Activated naive CD8-positive, alpha-beta T cell treated with anti-CD3 and anti-CD28 coated beads for 36 hours (primary cell): ENCODE measurements around the gene PHF12. TPM values are rescaled to one million over a fixed set of nuclear protein-coding genes. Genes with fewer than 3 reads are reported as not detected.
"Not testable (repeated sequence)": the region's sequence is repeated elsewhere in the genome, so short reads cannot be mapped to it uniquely, and the experiment has no call there.

Experiments
- DNase-seq: peaks from one replicate; pipeline ENCODE4 v3.0.0; 2021
- H3K27ac Mint-ChIP-seq: one replicate; pipeline ENCODE4 v1.8.0; 2022; ENCODE audit warnings: mild to moderate bottlenecking, moderate library complexity, mixed read lengths
- H3K27me3 Mint-ChIP-seq: one replicate; pipeline ENCODE4 v1.8.0; 2022; ENCODE audit warnings: mild to moderate bottlenecking, mixed read lengths
- H3K36me3 Mint-ChIP-seq: one replicate; pipeline ENCODE4 v1.8.0; 2021; ENCODE audit warnings: mild to moderate bottlenecking, mixed read lengths
- H3K4me1 Mint-ChIP-seq: one replicate; pipeline ENCODE4 v1.8.0; 2021; ENCODE audit warnings: mixed read lengths
- H3K4me3 Mint-ChIP-seq: one replicate; pipeline ENCODE4 v1.8.0; 2022; ENCODE audit warnings: mild to moderate bottlenecking, moderate library complexity, mixed read lengths
- H3K9me3 Mint-ChIP-seq: one replicate; pipeline ENCODE4 v1.8.0; 2022; ENCODE audit warnings: mixed read lengths
- total RNA-seq, 2 experiments: library from RNA; stranded (reverse); gene quantifications; one replicate each; pipeline ENCODE4 v1.2.3, GENCODE V29; 2021

PHF12 gene
- total RNA-seq, 2 experiments from 2014 or later = 41.4 to 45.7 TPM

DNA sequence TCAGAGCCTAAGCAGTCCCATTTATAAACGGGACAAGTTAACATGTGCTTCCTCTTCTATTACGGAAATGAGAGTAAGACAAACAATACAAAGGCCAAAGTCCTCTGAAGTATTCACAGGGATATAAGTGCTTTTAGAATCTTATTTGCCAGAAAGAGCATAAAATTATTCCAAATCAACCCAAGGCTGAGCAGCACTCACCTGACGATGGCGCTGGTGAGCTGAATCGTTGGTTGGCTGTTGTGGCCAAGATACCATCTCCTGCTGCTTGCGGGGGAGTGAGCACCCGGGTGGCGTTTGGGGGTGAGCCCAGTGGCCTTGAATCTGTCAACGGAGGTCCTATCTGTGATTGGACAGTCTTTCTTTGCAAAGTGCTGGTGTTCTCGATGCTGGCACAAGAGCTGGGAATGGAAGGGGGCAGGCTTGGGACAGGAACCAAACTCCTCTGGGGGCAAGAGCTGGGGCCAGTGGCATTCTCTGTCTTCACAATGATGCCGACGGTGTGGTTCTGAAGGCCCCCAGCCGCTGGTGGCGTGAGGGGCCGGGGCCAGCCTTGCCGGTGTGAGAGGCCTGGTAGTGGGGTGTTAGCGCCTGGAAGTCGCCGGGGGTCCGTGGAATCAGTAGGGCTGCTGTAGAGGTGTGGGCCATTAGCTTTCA is 38.9 kb downstream of the PHF12 start:
- Mint-ChIP-seq H3K27ac (no peak overlapping the region), H3K9me3 (no peaks in the 10 kb centered on the region), H3K36me3 (peaks cover 29% of the 10 kb centered on the region), H3K4me1 (peaks cover 3% of the 10 kb centered on the region), H3K4me3 (no peak overlapping the region), H3K27me3 (no peaks in the 10 kb centered on the region)
- DNase-seq = no peak

DNA sequence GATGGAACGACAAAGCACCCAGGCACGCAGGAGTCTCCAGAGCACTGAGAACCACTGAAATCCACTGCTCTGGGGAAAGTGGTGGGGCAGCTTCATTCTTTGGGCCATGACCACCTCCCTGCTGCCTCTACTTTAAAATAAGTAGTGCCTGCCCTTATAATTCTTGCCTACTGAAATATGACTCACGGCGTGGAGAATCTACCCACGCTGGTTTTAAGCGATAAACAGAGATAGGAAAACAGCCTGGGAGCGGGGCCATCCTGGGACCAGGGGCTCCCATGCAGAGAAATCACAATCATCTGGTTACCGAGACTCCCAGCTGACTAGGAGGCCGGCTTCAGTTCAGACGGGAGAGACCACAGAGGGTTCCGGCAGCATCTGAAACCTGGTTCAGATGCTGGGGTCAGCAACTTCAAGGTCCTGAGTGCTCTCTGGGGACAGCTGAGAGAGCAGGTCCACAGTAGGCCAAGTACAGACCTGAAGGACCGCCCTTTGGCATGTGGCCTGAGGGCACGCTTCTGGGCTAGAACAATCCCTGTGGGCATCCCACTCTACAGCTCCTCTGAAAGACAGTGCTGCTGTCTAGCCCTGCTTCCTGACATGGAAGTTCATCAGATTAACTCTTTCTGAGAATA is 39.8 kb downstream of the PHF12 start:
- H3K9me3 Mint-ChIP-seq = no peaks in the 10 kb centered on the region
- H3K36me3 Mint-ChIP-seq = peaks cover 27% of the 10 kb centered on the region
- H3K4me1 Mint-ChIP-seq = peaks cover 3% of the 10 kb centered on the region
- H3K4me3 Mint-ChIP-seq = no peak overlapping the region
- no peak for DNase-seq
- H3K27me3 Mint-ChIP-seq = no peaks in the 10 kb centered on the region
- H3K27ac Mint-ChIP-seq = no peak overlapping the region

DNA sequence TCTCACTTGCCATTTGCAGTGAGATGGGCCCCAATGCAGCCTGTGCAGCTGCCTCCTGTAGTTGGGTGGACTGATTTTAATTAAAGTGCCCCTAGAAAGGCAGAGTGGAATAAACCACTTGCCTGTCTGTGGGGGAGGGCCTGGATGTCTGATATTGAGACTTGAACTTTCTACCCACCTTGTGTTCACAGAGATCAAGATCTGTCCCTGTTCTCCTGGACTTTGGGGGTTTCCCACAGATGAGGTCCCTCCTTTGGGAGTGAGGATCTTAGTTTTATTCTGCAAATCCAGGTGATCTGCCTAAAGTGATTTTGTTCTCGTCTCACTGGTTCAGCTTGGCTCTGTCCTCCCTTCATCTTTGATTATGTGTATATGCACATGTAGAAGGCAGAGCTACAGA is 40.8 kb downstream of the PHF12 start:
- peaks cover 3% of the 10 kb centered on the region for H3K4me1 Mint-ChIP-seq
- no peak for DNase-seq
- no peak overlapping the region for H3K27ac Mint-ChIP-seq
- H3K36me3 Mint-ChIP-seq = peaks cover 23% of the 10 kb centered on the region
- H3K27me3 Mint-ChIP-seq = no peaks in the 10 kb centered on the region
- no peak overlapping the region for H3K4me3 Mint-ChIP-seq
- H3K9me3 Mint-ChIP-seq = no peaks in the 10 kb centered on the region

DNA sequence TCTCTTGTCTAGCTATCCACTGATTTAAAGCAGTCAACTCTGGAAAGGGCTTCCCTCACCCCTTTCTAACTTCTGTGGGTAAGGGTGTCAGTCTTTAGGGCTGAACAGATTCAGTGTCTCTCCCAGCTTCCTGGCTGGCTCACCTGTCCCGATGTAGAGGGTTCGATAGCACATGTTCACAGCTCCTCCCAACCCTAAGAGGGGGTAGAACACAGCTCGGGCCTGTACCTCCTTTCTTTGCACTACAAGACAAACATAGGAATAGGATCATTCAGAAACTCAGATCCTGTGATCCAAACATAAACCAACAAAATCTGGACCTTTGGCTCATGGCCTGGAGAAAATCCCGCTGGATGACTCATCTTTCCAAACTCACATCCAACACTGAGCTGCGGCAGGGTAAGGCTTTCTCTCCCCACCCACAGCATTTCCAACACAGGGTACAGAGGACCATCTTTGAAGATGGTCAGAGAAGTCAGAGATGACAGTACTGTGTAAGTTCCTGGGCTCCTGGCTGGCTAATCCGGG is 42.6 kb downstream of the PHF12 start:
- peaks cover 9% of the 10 kb centered on the region for H3K36me3 Mint-ChIP-seq

DNA sequence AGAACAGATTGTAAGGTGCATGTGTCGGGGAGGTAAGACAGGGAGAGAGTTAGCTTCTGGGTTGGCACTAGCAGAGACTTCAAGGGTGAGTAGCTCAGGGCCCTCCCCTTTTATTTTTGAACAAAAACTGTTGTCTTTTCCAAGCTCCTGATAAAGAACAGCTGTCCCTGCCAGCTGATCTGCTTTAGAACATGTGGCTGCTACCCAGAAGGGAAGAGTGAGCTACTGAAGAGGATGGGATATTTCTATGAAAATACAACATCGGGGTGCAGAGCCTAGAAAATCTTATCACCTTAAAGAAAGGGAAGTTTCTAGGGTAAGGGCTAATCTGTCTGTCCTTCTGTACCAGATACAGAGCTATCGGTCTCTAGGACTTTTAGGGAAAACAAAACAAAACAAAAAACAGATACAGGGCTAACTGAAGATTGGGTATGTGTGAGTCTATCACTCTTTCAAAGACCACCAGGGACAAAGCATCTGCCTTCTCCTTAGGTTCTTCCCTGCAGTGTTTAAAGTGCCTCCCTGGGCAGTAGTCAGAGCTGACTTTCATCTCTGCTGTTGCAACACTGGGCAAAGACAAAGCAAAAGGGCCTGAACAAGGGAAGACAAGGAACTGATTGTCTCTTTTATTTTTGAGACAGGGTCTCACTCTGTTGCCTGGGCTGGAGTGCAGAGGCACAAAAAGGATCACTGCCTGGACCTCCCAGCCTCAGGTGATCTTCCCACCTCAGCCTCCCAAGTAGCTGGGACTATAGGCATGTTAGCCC is 43.4 kb downstream of the PHF12 start:
- Mint-ChIP-seq H3K27ac (peak overlapping the region; percentile 26), H3K4me1 (peaks cover 5% of the 10 kb centered on the region), H3K4me3 (no peak overlapping the region), H3K27me3 (no peaks in the 10 kb centered on the region), H3K36me3 (peaks cover 3% of the 10 kb centered on the region), H3K9me3 (no peaks in the 10 kb centered on the region)
- DNase-seq = no peak

More for the DNA sequence above, 42.6 kb downstream of the PHF12 start:
- DNase-seq = no peak
- Mint-ChIP-seq H3K4me3 (no peak overlapping the region), H3K27ac (peak overlapping the region; percentile 40), H3K4me1 (no peaks in the 10 kb centered on the region), H3K9me3 (no peaks in the 10 kb centered on the region), H3K27me3 (no peaks in the 10 kb centered on the region)

DNA sequence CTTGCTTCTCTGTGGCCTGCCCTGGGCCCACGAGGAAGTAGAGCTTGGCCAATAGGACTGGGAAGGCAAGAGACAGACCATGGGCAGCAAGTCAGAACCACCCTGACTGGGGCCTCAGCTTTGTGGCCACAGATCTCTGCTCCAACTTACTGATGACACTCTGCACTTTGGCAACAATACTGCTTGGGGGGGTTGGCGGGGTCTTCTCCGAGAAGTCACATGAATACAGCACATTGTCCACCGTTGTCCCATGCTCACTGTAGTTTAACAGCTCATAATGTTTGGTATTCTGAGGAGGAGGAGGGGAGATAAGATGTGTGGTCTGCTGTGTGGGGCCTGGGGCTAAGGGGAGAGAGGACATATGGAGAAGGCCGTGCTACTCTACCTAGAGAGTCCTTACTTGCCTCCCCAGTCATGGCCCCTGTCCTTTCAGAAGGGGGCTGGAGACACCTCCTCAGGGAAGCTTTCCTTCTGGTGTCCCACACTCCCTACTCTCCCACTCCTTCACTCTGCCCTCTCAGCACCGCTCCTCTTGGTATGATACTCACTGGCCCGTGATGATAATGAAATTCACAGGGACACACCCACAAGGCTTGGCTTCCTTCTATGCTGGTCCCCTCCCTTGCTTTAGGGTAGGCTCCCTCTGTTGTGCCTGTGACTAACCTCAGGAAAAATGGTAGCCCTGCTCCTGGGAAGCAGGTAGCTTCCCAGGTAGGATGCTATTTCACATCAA is 44.4 kb downstream of the PHF12 start:
- H3K27me3 Mint-ChIP-seq = no peaks in the 10 kb centered on the region
- H3K4me3 Mint-ChIP-seq = no peak overlapping the region
- H3K9me3 Mint-ChIP-seq = no peaks in the 10 kb centered on the region
- peaks cover 6% of the 10 kb centered on the region for H3K36me3 Mint-ChIP-seq
- DNase-seq = no peak
- H3K4me1 Mint-ChIP-seq = peaks cover 9% of the 10 kb centered on the region
- no peak overlapping the region for H3K27ac Mint-ChIP-seq

DNA sequence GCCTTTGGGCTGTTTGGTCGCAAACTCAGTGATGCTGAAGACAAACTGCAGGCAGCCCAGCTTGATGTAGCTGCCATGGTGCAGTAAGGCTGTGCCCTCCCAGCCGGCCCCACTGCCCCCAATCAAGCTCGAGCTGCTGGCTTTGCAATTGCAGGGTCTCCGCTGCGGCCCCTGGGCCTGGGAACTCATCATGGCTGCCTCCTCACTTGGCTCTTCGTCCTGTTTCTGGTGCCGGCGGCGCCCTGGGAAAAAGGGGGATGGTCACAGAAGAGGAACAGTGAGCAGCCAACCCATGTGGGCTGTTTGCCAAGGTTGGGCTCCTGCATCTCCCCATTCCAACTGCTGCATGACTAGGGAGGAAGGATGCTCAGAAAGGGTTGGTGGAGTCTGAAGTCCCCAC is 45.0 kb downstream of the PHF12 start:
- DNase-seq = no peak
- Mint-ChIP-seq H3K4me1 (peaks cover 14% of the 10 kb centered on the region), H3K9me3 (no peaks in the 10 kb centered on the region), H3K36me3 (peaks cover 10% of the 10 kb centered on the region), H3K27ac (no peak overlapping the region), H3K27me3 (no peaks in the 10 kb centered on the region), H3K4me3 (no peak overlapping the region)

DNA sequence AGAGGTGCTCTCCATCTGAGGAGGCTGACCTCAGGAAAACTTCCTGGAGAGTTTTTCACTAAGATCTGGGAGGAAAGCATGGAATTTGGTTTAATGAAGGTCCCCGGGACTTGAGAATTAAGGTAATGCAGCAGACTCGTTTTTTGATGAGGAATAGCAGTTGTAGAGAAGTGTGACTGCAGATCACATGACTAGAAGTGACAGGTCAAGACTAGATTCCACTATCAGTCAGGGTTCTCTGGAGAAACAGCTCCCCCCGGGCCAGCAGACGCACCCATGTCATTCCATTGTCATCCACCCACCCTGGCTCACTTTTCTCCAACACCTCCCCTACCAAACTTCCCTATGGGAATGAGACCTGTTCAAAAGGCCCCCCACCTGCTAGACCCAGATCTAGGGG is 46.5 kb downstream of the PHF12 start:
- peaks cover 20% of the 10 kb centered on the region for H3K4me1 Mint-ChIP-seq
- DNase-seq = no peak
- H3K36me3 Mint-ChIP-seq = peaks cover 20% of the 10 kb centered on the region
- no peaks in the 10 kb centered on the region for H3K27me3 Mint-ChIP-seq
- H3K9me3 Mint-ChIP-seq = no peaks in the 10 kb centered on the region
- H3K4me3 Mint-ChIP-seq = no peak overlapping the region
- no peak overlapping the region for H3K27ac Mint-ChIP-seq

DNA sequence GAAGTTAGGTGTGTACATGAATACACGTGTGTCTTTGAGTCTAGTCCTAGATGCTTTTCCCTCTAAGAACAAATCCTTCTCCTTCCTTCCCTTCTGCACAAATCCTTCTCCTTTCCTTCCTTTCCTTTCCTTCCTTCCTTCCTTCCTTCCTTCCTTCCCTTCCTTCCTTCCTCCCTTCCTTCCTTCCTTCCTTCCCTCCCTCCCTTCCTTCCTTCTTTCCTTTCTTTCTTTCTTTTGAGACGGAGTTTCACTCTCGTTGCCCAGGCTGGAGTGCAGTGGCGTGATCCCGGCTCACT is 47.8 kb downstream of the PHF12 start:
- not testable (repeated sequence) for H3K27ac Mint-ChIP-seq, H3K9me3 Mint-ChIP-seq, DNase-seq, H3K27me3 Mint-ChIP-seq
- Mint-ChIP-seq H3K4me3 (peak overlapping the region; percentile 66), H3K36me3 (peaks cover 31% of the 10 kb centered on the region), H3K4me1 (peaks cover 27% of the 10 kb centered on the region)

DNA sequence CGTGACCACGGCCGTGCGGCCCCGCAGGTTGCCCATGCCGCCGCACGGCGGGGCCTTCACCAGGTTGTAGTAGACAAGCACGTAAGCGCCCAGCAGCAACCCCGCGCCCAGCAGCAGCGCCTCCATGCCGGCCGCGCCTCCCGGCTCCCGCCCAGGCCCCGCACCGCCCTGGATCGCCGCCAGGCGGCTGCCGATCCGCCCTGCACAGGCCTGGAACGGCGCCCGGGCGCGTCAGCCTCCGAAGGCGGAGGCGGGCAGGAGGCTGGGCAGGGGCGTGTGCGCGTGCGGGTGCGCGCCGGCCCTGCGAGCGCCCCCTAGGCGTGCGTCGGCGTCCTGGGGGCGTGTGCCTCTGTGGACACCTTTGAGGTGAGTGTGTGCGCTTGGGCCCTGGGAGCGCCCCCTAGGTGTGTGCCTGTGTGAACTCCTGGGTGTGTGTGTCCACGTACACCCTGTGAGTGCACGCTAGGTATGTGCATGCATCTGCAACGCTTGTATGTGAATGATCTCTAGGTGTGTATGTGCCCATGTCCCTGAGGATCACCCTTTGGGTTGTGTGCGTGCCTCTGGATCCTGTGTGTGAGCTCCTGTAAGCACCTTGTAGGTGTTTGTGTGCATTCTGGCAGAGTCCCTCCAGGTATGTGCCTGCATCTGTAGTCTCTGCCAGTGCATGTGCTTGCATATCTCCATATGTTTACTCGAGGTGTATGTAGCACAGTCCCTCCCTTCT is 48.3 kb downstream of the PHF12 start, which contains the start of gene DHRS13:
Gene DHRS13, minus strand, starts transcription at position 261 of the 727 bp plus-strand sequence. Its CDS starts 135 bp downstream, at position 126.
- Mint-ChIP-seq H3K27ac (peak within 1 kb of the TSS; percentile 90), H3K36me3 (peaks cover 36% of the 10 kb centered on the region), H3K4me3 (peak within 1 kb of the TSS; percentile 96), H3K4me1 (peaks cover 29% of the 10 kb centered on the region), H3K27me3 (no peaks in the 10 kb centered on the region), H3K9me3 (no peaks in the 10 kb centered on the region)
- peak; percentile 99 for DNase-seq

DNA sequence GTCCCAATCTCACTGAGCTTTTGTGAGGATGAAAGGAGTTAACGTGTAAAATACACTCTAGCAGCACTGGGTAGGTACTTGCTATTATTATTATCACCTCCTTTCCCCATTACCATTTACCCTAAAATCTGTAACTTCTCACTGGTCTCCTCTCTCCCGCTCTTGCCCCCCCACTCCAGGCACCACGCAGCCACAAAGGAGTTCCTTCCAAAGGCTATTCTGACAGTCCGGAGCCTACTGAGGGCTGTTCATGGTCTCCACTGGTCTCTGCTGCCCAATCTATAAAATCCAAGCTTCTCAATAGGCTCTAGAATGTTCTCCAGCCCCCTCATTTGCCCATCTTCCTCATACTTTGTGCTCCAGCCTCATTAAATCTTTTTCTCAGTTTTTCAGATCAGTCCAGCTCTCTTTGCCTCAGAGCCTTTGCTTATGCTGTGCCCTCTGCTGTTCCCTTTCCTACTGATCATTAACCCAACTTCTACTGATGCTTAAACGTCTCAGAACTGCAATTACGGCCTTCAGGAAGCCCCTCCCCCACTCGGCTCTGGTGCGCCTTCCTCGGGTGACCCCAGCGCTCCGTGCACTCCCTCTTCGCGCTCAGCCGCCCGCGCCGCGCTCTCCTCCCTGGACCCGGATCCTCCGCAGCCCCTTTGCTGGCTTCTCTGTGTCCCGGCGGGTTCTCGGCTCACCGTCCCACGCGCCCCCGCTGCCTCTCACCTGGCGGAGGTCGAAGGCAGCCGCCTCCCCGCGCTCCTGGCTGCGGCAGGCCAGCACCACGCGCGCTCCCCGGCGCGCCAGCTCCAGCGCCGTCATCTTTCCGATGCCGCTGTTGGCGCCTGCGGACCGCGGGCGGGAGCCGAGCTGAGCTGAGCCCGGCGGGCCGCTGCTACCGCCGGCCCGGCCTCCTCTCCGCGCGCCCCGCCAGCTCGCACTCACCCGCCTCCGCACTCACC is 49.2 kb downstream of the PHF12 start:
- DNase-seq = peak; percentile 70
- peaks cover 34% of the 10 kb centered on the region for H3K4me1 Mint-ChIP-seq
- no peaks in the 10 kb centered on the region for H3K27me3 Mint-ChIP-seq
- H3K36me3 Mint-ChIP-seq = peaks cover 39% of the 10 kb centered on the region
- peak overlapping the region; percentile 90 for H3K27ac Mint-ChIP-seq
- peak overlapping the region; percentile 96 for H3K4me3 Mint-ChIP-seq
- H3K9me3 Mint-ChIP-seq = no peaks in the 10 kb centered on the region

DNA sequence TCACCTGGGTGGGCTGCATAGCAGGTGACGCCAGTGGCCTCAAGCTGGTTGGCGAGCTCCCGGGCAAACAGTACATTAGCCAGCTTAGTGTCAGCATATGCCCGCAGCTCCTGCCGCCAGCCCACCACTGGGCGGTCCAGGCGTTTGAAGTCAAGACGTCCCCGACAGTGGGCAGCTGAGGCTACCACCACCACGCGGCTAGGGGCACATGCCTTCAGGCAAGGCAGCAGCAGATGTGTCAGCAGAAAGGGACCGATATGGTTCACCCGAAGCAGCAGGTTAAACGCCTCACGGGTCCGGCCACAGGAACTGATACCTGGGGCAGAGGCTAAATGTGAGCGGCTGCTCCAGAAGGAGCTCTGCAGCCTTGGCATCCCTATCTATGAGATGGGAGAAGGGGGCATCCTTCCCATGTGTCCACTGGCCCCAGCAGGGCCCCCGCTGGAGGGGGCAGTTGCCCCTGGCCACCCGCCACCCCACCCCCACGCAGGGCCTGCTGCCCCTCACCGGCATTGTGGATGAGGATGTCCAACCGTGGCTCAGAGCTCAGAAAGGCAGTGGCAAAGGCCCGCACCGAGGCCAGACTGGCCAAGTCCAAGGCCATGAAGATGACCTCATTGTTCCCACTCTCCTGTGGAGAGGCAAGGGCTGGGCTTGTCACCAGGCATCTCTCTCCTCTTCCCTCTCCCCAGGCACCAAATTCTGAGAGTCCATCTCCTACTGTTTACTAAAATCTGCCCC is 50.2 kb downstream of the PHF12 start:
- DNase-seq = no peak
- Mint-ChIP-seq H3K9me3 (no peaks in the 10 kb centered on the region), H3K4me1 (peaks cover 40% of the 10 kb centered on the region), H3K4me3 (peak overlapping the region; percentile 96), H3K27ac (no peak overlapping the region), H3K36me3 (peaks cover 39% of the 10 kb centered on the region), H3K27me3 (no peaks in the 10 kb centered on the region)

DNA sequence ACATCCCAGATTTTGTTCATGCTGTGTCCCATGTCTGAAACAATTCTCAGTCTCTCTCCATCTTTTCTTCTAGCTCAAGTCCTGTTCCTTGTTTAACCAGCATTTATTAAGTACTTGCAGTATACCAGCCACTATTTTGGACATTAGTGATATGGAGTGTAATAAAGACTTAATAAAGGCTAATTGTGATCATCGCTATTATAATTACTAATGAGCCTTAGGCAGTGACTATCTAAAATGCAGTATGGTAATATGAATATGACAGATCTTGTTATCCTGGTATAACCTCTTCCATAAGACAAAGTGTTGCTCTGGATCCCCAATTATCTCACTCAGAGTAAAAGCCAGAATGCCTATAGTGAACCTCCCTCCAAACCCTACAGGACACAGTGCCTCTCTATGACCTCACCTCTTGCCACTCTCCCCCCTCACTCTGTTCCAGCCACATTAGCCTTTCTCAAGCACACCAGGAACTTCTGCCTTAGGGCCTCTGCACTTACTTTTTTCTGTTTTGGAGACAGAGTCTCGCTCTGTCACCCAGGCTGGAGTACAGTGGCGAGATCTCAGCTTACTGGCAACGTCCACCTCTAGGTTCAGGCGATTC is 52.0 kb downstream of the PHF12 start:
- Mint-ChIP-seq H3K36me3 (peaks cover 39% of the 10 kb centered on the region), H3K4me3 (no peak overlapping the region), H3K27me3 (no peaks in the 10 kb centered on the region), H3K27ac (no peak overlapping the region), H3K9me3 (no peaks in the 10 kb centered on the region), H3K4me1 (peaks cover 52% of the 10 kb centered on the region)
- no peak for DNase-seq
